Ishikawa (cell line): ENCODE data around the gene KLHL2.

Experiments used
- CEBPB ChIP-seq: IDR thresholded peaks from 2 replicates; pipeline ENCODE4 v1.6.1; 2012
- CREB1 ChIP-seq: IDR thresholded peaks from 2 replicates; pipeline ENCODE4 v1.6.1; 2012; ENCODE audit warnings: low read depth
- EGR1 ChIP-seq: IDR thresholded peaks from 2 replicates; pipeline ENCODE4 v1.6.1; 2012
- EP300 ChIP-seq: IDR thresholded peaks from 2 replicates; pipeline ENCODE4 v1.6.1; 2012; ENCODE audit warnings: borderline replicate concordance
- FOXM1 ChIP-seq: IDR thresholded peaks from 2 replicates; pipeline ENCODE4 v1.6.1; 2012; ENCODE audit warnings: low read depth, borderline replicate concordance
- NFIC ChIP-seq: IDR thresholded peaks from 2 replicates; pipeline ENCODE4 v1.6.1; 2012
- RAD21 ChIP-seq: IDR thresholded peaks from 2 replicates; pipeline ENCODE4 v1.6.1; 2012; ENCODE audit warnings: low read depth
- TAF1 ChIP-seq: IDR thresholded peaks from 2 replicates; pipeline ENCODE4 v1.6.1; 2012; ENCODE audit warnings: low read depth, mild to moderate bottlenecking
- TCF12 ChIP-seq: IDR thresholded peaks from 2 replicates; pipeline ENCODE4 v1.6.1; 2012; ENCODE audit warnings: low read depth
- TEAD4 ChIP-seq: IDR thresholded peaks from 2 replicates; pipeline ENCODE4 v1.6.1; 2012
- YY1 ChIP-seq: IDR thresholded peaks from 2 replicates; pipeline ENCODE4 v1.6.1; 2012; ENCODE audit warnings: low read depth
- ZBTB7A ChIP-seq: IDR thresholded peaks from 2 replicates; pipeline ENCODE4 v1.6.1; 2012; ENCODE audit warnings: low read depth
- TF ChIP-seq, protein P1 (sequence below): IDR thresholded peaks from 2 replicates; pipeline ENCODE4 v1.6.1; 2012
- TF ChIP-seq, protein P2 (sequence below): IDR thresholded peaks from 2 replicates; pipeline ENCODE4 v1.6.1; 2012; ENCODE audit warnings: low read depth, mild to moderate bottlenecking
- TF ChIP-seq, protein P3 (sequence below): IDR thresholded peaks from 2 replicates; pipeline ENCODE4 v1.6.1; 2012

KLHL2 gene

DNA sequence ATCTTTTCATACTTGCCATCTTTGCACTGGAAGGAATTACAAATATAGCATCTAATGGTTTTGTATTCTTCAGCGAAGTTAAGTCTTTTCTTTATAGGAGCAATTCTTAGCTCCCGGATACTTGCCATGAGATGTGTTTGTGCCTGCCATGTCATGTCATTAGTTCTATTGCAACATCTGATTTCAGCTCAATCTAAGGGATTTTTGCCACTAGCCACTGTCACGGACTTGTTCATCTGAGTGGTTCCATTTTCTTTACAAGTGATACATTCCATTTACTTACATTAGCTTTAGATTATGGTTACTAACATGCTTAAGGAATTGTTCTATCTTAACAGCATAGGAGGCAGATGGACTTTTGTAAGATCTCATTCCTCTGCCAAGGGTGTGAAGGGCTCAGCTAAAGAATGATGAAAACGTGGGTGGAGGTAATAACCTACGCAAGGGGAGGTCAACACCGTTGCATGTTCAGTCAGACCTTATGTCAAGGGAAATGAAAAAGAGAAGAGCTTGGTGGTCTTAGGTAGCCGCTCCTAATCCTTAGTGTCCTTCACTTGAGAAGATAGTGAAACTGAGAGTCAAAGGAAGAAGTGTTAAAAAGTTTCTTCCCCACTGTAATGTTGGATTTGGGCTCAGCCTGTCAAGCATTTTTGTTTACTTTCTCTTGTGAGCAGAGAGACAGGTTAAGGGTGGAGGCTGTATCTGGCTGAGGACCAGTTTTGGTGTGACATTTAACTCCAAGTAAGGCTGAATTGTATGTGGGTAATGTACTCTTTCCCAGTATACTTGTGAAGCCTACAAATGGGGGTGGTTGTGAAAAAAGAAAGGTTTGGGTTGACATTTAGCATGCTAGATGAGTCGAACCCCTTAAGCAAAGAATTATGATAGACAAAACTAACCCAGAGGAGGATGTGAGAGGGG, 3.6 kb upstream of the KLHL2 start:
- TF ChIP-seq EP300 (no peak), ZBTB7A (no peak)

DNA sequence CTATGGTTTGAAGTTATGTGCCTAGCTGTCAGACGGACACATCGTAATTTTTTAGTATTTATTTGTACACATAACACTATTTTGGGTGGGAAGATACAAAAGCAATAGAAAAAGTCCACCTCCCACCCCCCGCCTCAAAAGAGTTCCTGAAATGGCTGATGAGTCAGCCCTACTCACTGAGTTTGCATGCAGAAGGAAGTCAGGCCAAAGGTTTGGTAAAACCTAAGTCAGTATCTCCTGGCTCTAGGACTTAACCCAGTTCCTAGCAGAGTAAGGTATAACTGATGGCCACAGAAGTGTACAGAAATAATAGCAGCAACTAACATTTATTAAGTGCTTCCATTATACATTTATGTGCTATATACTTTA, 2.9 kb upstream of the KLHL2 start:
- TF ChIP-seq ZBTB7A (no peak), EGR1 (no peak), RAD21 (no peak), CREB1 (no peak), NFIC (no peak), TCF12 (no peak), FOXM1 (no peak), YY1 (no peak)
- TF ChIP-seq, protein P1, sequence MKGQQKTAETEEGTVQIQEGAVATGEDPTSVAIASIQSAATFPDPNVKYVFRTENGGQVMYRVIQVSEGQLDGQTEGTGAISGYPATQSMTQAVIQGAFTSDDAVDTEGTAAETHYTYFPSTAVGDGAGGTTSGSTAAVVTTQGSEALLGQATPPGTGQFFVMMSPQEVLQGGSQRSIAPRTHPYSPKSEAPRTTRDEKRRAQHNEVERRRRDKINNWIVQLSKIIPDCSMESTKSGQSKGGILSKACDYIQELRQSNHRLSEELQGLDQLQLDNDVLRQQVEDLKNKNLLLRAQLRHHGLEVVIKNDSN: no peak

DNA sequence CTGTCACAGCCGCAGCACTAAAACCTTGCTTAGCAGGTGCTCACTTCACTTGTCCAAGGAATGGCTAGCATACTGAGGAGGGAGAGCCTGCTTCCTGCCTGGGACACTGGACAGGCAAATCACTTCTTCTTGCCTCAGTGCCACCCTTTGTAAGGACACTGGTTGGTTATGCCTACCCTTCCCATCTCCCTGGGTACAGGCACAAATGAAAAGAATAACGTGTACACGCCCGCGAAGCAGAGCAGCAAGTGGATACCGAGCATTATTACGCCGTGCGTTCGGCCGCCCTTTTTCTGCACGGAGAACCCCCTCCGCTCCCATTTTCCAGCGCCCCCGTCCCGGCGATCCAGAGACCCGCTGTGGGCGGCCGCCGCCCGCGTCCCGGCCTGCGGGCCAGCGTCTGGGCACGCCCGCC, 338 bp upstream of the KLHL2 start:
- TF ChIP-seq TCF12 (no peak), ZBTB7A (no peak), RAD21 (no peak), EP300 (no peak), CREB1 (no peak), NFIC (no peak), FOXM1 (no peak), YY1 (no peak), TEAD4 (no peak), CEBPB (no peak), EGR1 (no peak), TAF1 (no peak)
- TF ChIP-seq, protein P2, sequence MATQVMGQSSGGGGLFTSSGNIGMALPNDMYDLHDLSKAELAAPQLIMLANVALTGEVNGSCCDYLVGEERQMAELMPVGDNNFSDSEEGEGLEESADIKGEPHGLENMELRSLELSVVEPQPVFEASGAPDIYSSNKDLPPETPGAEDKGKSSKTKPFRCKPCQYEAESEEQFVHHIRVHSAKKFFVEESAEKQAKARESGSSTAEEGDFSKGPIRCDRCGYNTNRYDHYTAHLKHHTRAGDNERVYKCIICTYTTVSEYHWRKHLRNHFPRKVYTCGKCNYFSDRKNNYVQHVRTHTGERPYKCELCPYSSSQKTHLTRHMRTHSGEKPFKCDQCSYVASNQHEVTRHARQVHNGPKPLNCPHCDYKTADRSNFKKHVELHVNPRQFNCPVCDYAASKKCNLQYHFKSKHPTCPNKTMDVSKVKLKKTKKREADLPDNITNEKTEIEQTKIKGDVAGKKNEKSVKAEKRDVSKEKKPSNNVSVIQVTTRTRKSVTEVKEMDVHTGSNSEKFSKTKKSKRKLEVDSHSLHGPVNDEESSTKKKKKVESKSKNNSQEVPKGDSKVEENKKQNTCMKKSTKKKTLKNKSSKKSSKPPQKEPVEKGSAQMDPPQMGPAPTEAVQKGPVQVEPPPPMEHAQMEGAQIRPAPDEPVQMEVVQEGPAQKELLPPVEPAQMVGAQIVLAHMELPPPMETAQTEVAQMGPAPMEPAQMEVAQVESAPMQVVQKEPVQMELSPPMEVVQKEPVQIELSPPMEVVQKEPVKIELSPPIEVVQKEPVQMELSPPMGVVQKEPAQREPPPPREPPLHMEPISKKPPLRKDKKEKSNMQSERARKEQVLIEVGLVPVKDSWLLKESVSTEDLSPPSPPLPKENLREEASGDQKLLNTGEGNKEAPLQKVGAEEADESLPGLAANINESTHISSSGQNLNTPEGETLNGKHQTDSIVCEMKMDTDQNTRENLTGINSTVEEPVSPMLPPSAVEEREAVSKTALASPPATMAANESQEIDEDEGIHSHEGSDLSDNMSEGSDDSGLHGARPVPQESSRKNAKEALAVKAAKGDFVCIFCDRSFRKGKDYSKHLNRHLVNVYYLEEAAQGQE: no peak
- TF ChIP-seq, protein P1: no peak
- TF ChIP-seq, protein P3, sequence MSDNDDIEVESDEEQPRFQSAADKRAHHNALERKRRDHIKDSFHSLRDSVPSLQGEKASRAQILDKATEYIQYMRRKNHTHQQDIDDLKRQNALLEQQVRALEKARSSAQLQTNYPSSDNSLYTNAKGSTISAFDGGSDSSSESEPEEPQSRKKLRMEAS: no peak

DNA sequence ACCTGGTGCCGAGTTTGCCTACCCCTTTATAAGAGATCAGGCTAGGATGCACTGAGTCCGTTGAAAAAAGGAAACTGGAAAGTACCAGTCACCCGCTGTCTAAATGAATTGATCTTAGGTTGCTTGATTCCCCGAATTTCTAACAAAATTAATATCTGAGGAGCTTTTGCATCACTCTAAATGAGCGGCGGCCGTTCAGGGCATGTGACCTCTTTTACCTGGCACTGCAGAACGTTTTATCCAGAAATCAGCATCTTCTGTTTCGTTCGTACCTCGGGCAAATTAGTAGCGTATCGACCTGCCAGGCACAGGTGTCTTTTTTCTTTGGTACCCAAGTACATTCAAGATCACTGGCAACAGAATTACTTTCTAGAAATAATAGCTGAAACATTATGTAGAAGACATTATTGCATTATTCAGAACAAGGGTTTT, 876 bp downstream of the KLHL2 start:
- TF ChIP-seq TEAD4: no peak
- TF ChIP-seq TCF12: no peak
- TF ChIP-seq FOXM1: no peak
- no peak for TF ChIP-seq EGR1
- no peak for TF ChIP-seq CEBPB
- TF ChIP-seq, protein P2: no peak
- TF ChIP-seq, protein P1: no peak
- TF ChIP-seq YY1: no peak
- no peak for TF ChIP-seq RAD21
- no peak for TF ChIP-seq TAF1
- no peak for TF ChIP-seq EP300
- no peak for TF ChIP-seq NFIC
- TF ChIP-seq, protein P3: no peak
- no peak for TF ChIP-seq CREB1
- TF ChIP-seq ZBTB7A: no peak

DNA sequence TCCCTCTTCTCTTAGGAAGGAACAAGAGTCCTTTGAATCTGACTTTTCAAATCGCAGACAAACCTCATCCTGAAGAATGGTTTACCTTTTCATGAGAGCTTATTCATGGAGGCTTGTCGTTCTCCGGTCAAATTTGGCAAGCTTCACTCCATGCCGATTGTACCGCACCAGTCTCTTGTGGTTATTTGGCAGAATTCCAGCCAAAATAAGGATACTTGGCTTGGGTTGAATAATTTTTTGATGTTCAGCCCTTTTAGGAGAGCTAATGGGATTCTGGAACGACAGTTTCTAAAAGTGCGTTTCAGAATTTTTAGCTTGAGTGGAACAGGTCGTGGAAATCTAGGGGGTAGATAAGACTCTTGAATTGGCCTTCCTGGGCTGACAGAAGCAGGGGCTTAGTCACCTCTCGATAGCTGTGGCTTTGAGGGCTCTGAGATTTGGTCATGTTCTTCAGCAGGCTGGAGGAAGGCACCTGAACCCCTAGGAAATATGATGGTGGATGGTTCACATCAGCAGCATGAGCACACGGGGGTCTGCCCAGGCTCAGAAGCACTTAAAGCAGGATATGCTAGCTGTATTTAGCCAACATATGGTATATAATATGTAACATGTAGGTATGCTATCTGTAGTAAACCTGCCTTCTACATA, 1.5 kb downstream of the KLHL2 start:
- TF ChIP-seq EGR1: no peak
- TF ChIP-seq YY1: no peak
- no peak for TF ChIP-seq TEAD4
- TF ChIP-seq, protein P1: no peak
- TF ChIP-seq CREB1: no peak
- no peak for TF ChIP-seq TAF1
